ENCODE measurements around the gene PPIB. TPM values are rescaled to one million over a fixed set of nuclear protein-coding genes. Genes with fewer than 3 reads are reported as not detected.

Gene PPIB
- total and polyA plus RNA-seq, 2 experiments from 2014 or later, result 398 to 870 TPM

- H3K27ac Mint-ChIP-seq, result no peak overlapping the region
- H3K27me3 ChIP-seq (ENCODE audit: insufficient read depth), result no peaks in the 10 kb centered on the region
- no peak for ATAC-seq
- H3K4me3 Mint-ChIP-seq, result no peak overlapping the region
- DNase-seq (ENCODE audit: low spot score), result no peak
- H3K36me3 Mint-ChIP-seq (ENCODE audit: low read depth), result no peaks in the 10 kb centered on the region
- peaks cover 8% of the 10 kb centered on the region; the same call in 2 of the 3 replicates for H3K4me1 Mint-ChIP-seq
- no peaks in the 10 kb centered on the region for H3K36me3 ChIP-seq (ENCODE audit: insufficient read depth)
- no peak overlapping the region for H3K4me2 ChIP-seq
- H3K27me3 Mint-ChIP-seq (ENCODE audit: insufficient read depth, low read depth, poor library complexity), result peaks cover 2% of the 10 kb centered on the region
- no peaks in the 10 kb centered on the region for H3K9me2 ChIP-seq (ENCODE audit: insufficient read depth)
- H3K27ac ChIP-seq (ENCODE audit: low read depth), result no peak overlapping the region
- H4K20me1 ChIP-seq (replicated peaks; ENCODE audit: insufficient read depth), result no peaks in the 10 kb centered on the region; the same call in 1 of the 2 replicates
- no peak overlapping the region for H3K4me3 ChIP-seq
- TF ChIP-seq, protein P1, sequence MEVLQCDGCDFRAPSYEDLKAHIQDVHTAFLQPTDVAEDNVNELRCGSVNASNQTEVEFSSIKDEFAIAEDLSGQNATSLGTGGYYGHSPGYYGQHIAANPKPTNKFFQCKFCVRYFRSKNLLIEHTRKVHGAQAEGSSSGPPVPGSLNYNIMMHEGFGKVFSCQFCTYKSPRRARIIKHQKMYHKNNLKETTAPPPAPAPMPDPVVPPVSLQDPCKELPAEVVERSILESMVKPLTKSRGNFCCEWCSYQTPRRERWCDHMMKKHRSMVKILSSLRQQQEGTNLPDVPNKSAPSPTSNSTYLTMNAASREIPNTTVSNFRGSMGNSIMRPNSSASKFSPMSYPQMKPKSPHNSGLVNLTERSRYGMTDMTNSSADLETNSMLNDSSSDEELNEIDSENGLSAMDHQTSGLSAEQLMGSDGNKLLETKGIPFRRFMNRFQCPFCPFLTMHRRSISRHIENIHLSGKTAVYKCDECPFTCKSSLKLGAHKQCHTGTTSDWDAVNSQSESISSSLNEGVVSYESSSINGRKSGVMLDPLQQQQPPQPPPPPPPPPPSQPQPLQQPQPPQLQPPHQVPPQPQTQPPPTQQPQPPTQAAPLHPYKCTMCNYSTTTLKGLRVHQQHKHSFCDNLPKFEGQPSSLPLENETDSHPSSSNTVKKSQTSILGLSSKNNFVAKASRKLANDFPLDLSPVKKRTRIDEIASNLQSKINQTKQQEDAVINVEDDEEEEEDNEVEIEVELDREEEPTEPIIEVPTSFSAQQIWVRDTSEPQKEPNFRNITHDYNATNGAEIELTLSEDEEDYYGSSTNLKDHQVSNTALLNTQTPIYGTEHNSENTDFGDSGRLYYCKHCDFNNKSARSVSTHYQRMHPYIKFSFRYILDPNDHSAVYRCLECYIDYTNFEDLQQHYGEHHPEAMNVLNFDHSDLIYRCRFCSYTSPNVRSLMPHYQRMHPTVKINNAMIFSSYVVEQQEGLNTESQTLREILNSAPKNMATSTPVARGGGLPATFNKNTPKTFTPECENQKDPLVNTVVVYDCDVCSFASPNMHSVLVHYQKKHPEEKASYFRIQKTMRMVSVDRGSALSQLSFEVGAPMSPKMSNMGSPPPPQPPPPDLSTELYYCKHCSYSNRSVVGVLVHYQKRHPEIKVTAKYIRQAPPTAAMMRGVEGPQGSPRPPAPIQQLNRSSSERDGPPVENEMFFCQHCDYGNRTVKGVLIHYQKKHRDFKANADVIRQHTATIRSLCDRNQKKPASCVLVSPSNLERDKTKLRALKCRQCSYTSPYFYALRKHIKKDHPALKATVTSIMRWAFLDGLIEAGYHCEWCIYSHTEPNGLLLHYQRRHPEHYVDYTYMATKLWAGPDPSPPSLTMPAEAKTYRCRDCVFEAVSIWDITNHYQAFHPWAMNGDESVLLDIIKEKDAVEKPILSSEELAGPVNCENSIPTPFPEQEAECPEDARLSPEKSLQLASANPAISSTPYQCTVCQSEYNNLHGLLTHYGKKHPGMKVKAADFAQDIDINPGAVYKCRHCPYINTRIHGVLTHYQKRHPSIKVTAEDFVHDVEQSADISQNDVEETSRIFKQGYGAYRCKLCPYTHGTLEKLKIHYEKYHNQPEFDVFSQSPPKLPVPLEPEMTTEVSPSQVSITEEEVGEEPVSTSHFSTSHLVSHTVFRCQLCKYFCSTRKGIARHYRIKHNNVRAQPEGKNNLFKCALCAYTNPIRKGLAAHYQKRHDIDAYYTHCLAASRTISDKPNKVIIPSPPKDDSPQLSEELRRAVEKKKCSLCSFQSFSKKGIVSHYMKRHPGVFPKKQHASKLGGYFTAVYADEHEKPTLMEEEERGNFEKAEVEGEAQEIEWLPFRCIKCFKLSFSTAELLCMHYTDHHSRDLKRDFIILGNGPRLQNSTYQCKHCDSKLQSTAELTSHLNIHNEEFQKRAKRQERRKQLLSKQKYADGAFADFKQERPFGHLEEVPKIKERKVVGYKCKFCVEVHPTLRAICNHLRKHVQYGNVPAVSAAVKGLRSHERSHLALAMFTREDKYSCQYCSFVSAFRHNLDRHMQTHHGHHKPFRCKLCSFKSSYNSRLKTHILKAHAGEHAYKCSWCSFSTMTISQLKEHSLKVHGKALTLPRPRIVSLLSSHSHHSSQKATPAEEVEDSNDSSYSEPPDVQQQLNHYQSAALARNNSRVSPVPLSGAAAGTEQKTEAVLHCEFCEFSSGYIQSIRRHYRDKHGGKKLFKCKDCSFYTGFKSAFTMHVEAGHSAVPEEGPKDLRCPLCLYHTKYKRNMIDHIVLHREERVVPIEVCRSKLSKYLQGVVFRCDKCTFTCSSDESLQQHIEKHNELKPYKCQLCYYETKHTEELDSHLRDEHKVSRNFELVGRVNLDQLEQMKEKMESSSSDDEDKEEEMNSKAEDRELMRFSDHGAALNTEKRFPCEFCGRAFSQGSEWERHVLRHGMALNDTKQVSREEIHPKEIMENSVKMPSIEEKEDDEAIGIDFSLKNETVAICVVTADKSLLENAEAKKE (CRISPR knock-in tag; IDR thresholded peaks at IDR 0.05), result no peak
- TF ChIP-seq REST (IDR thresholded peaks at IDR 0.05; ENCODE audit: unreplicated experiment), result no peak
- no peak for TF ChIP-seq ETS1 (IDR thresholded peaks at IDR 0.05)
- no peak for TF ChIP-seq JUNB (IDR thresholded peaks at IDR 0.05; ENCODE audit: unreplicated experiment)
- TF ChIP-seq ZNF331 (CRISPR knock-in tag; IDR thresholded peaks at IDR 0.05; ENCODE audit: low read depth), result no peak
- H2AFZ ChIP-seq, result no peak overlapping the region
- peaks cover 60% of the 10 kb centered on the region for H3K79me2 ChIP-seq (replicated peaks; ENCODE audit: insufficient read depth)
- no peaks in the 10 kb centered on the region for H3K9me3 Mint-ChIP-seq
- H3K4me1 ChIP-seq (ENCODE audit: insufficient read depth), result no peaks in the 10 kb centered on the region
- no peaks in the 10 kb centered on the region for H3F3A ChIP-seq (replicated peaks; ENCODE audit: low read depth)
These were observed 55.5 kb downstream of the PPIB start for GRCh38 chr15:64107337-64107736.

Small RNA genes lying within 50 kb of the gene (small RNA-seq; reads per million reads assigned to genes)
- gene RF00019 (ENCODE audit: low replicate concordance), result not detected

Other genes starting within 250 kb of the PPIB start
- 3.1 and 3.9 TPM in 2 replicates for gene DAPK2, start 116.5 kb downstream of the PPIB start, total RNA-seq (2014; rRNA removed; shearing (Covaris generic))
- 1.6 and 2.2 TPM in 2 replicates for gene DAPK2, start 116.5 kb downstream of the PPIB start, polyA plus RNA-seq (2016; fragmentation: Nextera tagmentation; extraction: Ambion mirVana)
- gene CIAO2A, start 69.2 kb downstream of the PPIB start, total RNA-seq (2014; rRNA removed; shearing (Covaris generic)), result 132 and 199 TPM in 2 replicates
- 318 and 366 TPM in 2 replicates for gene CIAO2A, start 69.2 kb downstream of the PPIB start, polyA plus RNA-seq (2016; fragmentation: Nextera tagmentation; extraction: Ambion mirVana)
- gene SNX1, start 67.0 kb downstream of the PPIB start, total RNA-seq (2014; rRNA removed; shearing (Covaris generic)), result 27.5 and 33.3 TPM in 2 replicates
- 29.1 and 33.8 TPM in 2 replicates for gene SNX1, start 67.0 kb downstream of the PPIB start, polyA plus RNA-seq (2016; fragmentation: Nextera tagmentation; extraction: Ambion mirVana)
- gene SNX22, start 11.3 kb downstream of the PPIB start, total RNA-seq (2014; rRNA removed; shearing (Covaris generic)), result 1.9 and 5.7 TPM in 2 replicates
- gene SNX22, start 11.3 kb downstream of the PPIB start, polyA plus RNA-seq (2016; fragmentation: Nextera tagmentation; extraction: Ambion mirVana), result 3.7 TPM in 2 replicates
- 13.4 and 14.1 TPM in 2 replicates for gene CSNK1G1, start 193.2 kb upstream of the PPIB start, total RNA-seq (2014; rRNA removed; shearing (Covaris generic))
- 7.3 and 9.3 TPM in 2 replicates for gene CSNK1G1, start 193.2 kb upstream of the PPIB start, polyA plus RNA-seq (2016; fragmentation: Nextera tagmentation; extraction: Ambion mirVana)
- 48.9 and 52.7 TPM in 2 replicates for gene PCLAF, start 218.4 kb upstream of the PPIB start, total RNA-seq (2014; rRNA removed; shearing (Covaris generic))
- gene PCLAF, start 218.4 kb upstream of the PPIB start, polyA plus RNA-seq (2016; fragmentation: Nextera tagmentation; extraction: Ambion mirVana), result 202 and 206 TPM in 2 replicates
- gene TRIP4, start 224.8 kb upstream of the PPIB start, total RNA-seq (2014; rRNA removed; shearing (Covaris generic)), result 9.8 and 10.3 TPM in 2 replicates
- gene TRIP4, start 224.8 kb upstream of the PPIB start, polyA plus RNA-seq (2016; fragmentation: Nextera tagmentation; extraction: Ambion mirVana), result 16.0 and 16.6 TPM in 2 replicates